Cardiac septum (tissue), 1 donor: ENCODE results near the gene POU2F3. TPM values are rescaled to one million over a fixed set of nuclear protein-coding genes. Genes with fewer than 3 reads are reported as not detected.
A peak's percentile ranks its signal among the peaks of the same experiment; 100 is the strongest.

Source experiments
- DNase-seq: peaks from one replicate; pipeline ENCODE4 v3.0.0-alpha.2; 2020; ENCODE audit warnings: low spot score
- intact Hi-C: fragments of 100-400 bp; cut with DNase I; formaldehyde crosslinking; loops from one replicate; pipeline ENCODE4 v1.14.0; 2022
- total RNA-seq: library from RNA; stranded (reverse); fragmentation: NEBNext Ultra II Directional; extraction: Animal tissue kit (Norgen Biotek cat#: 25700); gene quantifications from one replicate; pipeline ENCODE4 v1.2.1, GENCODE V29; 2021
- donor health status: DM: no; HTN: no; CAD: no.

POU2F3 gene
- total RNA-seq, 1 donor from 2014 or later, result not detected

DNA sequence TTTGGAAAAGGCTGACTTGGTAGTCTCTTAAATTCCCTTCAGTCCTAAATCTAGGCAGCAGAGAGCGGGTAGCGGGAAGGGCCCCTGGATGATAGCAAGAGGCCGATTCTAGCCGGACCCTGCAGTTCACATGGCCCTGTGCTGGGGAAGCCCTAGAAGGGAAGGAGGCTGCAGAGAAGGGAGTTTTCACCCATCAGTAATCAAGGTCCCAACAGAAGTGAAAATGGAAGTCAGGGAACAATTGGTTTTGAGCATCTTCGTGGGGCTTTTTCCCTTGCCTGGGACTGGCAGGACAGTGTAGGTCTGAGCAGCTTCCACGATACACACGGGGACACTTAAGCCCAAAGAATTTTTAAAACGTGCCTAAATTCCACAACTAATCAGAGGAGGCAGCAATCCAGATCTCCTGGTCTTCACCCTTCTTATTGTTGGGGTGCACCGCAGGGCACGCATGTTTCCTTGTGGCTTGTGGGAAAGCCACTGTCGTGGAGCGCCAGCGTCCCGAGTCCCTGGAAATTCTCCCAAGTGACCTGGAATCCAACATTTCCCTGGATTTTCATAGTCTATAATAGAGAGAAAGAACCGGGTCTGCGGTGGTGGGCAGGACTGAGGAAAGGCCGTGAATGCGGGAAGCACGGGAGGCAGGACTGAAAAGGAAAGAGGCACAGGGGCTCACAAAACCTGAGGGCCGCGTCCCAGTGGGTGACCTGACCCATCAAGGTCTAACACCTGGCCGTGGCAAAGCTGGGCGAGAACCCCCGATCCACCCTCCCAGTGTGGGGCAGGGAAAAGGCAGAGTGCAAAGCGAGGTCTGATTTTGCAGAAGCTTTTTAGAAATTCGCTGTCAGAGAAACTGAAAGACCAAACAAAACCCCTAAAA lies 30.0 kb upstream of the POU2F3 start:
- intact Hi-C loops, result no loop called here
- no peak for DNase-seq

DNA sequence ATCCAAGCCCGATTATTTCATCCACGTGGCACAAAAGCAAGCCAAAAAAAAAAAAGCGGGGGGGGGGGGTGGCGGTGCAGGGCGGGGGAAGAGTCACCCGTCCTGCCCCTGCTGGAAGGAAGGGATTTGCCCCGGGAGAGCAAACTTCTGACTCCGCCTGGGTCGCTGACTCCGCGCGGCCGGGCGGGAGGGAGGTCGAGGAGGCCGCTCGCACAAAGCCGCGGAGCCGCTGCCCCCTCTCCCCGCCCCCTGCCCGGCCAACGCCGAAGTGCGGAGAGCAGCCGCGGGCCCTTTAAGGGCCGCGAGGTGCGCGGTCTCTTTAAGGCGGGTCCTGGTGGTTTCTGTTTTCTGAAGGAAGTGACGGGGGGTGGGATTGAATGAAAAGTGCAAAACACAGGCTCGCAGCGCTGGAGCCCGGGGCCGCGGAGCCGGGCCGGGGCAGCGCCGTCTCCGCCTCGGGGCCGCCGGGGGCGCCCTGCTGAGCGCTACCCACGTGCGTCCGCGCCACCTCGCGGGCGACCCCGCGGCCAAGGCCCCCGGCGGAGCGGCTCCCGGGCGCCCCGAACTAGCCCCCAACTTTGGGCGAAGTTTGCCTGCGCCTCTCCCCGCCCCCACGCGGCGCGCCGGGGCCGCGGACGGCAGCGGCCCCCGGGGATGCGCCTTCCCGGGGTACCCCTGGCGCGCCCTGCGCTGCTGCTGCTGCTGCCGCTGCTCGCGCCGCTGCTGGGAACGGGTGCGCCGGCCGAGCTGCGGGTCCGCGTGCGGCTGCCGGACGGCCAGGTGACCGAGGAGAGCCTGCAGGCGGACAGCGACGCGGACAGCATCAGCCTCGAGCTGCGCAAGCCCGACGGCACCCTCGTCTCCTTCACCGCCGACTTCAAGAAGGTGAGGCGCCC lies 29.1 kb upstream of the POU2F3 start, which contains the start of gene OAF:
TSS of gene OAF (plus strand) at position 407 of the 896 bp plus-strand sequence. CDS start at position 655, 248 bp downstream.
- intact Hi-C loops, result no loop called here
- DNase-seq, result peak; percentile 83

DNA sequence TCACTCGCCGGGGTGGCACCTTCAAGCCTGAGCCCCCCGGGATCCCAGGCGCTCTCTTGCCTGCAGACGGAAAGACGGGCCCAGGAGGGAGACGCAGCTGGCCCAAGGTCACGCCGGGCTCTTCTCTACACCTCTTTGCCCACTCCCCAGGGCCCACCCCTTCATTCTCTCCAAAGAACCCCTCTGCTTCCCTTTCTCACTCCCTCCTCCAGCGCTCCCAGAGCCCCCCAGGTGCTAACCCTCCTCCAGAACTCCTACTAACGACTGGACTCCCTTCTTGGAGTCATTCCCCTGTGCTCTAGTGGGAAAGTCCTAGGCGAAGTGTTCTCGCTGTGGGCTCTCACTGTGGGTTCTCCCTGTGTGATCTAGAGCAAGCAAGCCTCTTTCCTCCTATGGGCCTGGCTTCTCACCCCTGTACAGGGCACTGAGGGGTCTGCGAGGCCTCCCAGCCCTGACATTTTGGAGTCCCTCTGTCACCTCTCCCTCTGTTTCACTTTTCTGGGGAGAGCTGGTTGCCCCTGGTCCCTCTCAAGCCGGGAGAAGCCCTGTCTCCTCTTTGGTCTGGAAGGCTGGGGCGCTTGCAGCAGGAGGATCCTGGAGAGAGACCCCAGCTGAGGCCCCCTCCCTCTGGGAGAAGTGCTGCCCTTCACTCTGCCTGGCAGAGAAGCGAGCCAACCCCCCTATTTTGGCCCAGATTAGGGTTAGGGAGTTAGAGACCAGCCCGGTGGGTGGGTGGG lies 28.2 kb upstream of the POU2F3 start:
- intact Hi-C loops, result no loop called here
- no peak for DNase-seq

DNA sequence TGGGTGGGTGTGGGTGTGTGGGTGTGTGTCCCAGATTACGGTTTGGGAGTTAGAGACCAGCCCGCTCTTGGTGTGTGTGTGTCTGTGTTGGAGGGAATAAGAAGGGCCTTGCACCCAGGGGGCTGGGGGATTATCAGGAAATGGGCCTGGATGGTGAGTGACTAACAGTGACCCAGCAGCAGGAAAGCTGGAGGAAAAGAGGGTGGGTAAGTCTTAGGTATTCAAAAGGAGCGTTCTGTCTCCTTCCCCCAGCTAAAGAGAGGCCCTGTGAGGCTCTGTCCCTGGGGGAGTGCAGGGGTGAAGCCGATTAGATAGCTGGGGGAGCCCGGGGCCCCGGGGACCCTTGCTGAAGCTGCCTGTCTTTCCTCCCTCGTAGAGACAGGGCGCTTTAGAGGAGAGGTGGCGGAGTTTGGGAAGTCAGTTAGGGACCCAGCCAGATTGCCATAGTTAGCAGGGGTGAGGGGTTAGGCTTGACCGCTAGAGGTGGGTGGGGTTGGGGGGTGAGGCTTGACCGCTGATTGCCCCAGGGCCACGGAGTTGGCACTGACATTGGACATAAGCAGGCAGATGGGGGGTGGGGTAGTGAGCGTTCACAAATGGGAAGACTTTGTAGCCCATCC lies 27.6 kb upstream of the POU2F3 start:
- intact Hi-C loops, result no loop called here
- DNase-seq, result no peak

DNA sequence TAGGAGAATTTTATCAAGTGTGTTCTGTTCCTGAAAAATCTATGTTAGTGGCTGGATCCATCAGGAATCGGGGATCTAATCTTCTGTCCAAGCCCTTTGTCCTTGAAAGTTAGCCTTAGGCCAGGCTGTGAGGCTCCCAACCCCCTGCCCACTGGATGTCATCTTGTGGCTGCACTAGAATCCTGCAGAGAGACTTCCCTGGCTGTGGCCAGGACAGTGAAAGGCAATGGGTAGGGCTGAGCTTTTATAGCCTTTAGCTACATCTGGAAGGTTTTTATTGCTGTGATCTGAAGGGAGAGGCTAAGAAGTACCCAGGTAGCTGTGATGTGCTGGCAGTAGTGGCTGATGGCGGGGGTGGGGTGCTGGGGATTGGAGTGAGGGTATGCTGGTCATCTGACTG lies 27.0 kb upstream of the POU2F3 start:
- DNase-seq, result no peak
- intact Hi-C loops, result no loop called here

DNA sequence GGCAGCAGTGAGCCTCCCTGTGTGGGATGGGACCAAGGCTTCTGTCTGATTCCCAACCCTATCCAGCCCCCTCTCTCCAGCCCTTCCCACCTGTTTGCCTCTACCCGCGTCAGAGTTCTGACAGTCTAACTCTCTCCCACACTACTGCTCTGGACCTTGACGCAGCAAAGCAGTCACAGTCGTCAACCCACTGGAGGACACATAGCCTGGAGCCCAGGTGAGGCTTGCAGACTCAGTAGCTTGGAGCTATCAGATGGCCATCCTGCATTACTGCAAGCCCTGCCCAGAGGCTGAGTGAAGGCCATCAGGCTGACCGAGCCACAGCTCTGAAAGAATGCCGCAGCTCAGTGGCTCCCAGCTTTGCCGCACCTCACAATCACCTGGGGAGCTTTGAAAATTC lies 25.4 kb upstream of the POU2F3 start:
- intact Hi-C loops, result no loop called here
- DNase-seq, result no peak

DNA sequence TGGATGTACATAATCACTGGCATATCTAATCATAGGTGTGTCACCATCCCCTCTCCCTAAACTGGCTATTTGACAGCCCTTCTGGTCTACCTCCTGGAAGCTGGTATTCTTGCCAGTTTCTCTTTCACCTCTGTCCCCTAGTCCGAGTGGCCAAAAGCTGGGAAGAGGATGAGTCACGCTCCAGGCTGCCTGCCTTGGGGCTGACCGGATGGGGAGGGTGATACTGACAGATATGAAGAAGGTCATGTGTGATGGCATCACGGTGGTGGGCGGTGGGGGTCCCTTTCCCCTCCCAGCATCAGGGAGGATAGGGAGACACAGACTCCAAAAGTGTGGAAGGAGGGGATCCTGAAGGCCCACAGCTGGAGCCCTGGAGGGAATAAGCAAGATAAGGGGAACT lies 24.3 kb upstream of the POU2F3 start:
- intact Hi-C loops, result no loop called here
- no peak for DNase-seq

DNA sequence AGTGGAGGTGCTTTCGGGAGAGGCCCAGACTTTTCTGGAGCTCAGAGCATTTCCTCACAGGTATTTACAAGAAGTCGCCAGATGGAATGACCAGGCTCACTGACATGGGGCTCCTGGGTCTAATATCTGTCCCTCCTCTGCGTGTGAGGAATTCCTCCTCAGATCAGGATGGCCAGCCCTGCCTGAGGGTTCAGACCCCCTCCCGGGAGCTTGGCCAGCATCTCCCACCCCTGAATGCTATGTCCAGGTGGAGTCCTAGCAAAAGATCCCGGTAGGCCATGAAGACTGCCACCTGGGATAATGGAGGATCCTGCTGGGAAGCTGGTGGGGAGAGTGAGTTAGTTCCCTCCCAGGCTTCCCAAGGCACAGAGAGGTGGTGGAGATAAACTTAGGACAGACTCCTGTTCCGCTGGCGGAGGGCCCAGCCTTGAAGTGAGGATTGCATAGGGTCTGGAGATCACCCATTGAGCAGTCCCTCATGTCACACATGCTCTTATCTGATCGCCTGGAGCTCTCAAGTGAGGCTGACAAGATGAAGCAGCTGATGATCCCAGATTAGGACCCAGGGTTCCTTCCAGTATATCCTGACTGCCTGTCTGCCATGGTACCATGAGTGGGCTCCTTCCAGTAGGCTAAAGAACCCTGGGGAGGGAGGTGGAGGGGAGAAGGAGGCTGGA lies 23.4 kb upstream of the POU2F3 start:
- intact Hi-C loops, result no loop called here

DNA sequence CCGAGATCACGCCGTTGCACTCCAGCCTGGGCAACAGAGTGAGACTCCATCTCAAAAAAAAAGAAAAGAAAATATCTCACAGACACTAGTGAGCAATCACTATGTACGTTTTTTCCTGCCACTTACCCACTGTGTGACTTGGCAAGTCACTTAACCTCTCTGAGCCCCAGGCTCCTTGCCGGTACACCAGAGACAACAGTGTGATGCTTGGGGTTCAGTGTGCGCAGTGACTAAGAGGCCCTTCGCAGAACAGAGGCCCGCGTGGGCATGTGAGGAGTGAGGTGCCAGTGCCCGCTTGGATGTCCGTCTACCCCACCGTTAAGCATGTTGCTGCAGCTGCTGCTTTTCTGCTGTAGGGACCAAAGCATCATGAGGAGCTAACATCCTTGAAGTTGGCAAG lies 22.4 kb upstream of the POU2F3 start:
- intact Hi-C loops, result no loop called here

More for the DNA sequence above, 23.4 kb upstream of the POU2F3 start:
- no peak for DNase-seq

DNA sequence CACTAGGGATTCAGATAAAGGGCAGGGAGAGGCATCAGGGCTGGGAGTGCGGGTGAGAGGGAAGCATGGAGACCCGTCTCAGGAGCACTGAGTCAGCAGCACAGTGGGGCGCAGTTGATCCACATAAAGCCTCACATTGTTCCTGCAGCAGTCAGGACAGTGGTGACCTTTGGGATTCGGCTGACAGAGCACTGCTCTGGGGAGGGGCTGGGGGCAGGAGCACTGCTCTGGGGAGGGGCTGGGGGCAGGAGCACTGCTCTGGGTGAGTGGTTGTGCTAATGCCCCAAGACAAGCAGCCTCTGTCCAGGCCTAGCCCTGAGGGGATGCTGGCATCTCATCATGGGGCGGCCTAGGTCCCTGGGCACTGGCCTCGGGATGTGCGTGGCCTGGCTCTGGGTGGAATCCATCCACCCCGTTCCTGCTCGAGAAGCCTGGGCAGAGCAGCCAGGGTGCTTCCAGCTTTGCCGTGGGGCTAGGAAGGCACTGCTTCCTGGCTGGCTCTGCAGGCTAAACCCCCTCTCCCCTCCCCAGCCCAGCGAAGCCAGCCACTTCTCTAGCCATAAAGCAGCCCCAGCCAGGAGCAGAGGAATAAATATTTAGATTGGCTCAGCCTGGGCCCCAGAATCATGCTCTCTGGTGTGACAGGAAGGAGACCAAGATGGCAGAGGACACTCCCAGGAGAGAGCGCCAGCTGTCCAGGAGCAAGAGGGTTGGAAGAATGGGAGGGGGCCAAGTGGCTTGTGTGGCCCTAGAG lies 21.8 kb upstream of the POU2F3 start:
- intact Hi-C loops, result no loop called here
- no peak for DNase-seq

More for the DNA sequence above, 22.4 kb upstream of the POU2F3 start:
- no peak for DNase-seq

DNA sequence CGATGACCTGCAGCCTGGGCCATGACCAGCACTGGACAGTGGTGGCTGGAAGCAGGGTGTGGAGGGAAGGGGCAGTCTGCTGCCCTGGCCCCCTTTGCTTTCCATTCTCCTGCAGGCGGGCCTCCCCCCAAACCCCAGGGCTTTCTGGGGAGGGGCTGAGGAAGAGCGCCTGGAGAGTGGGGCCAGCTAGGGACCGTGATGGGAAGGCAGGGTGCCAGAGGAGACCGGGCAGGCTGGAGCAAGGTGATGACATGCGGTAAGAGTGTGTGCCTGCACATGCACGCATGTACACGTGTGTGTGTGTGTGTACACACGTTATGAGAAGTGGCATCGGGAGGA lies 21.3 kb upstream of the POU2F3 start:
- intact Hi-C loops, result no loop called here
- DNase-seq, result no peak

DNA sequence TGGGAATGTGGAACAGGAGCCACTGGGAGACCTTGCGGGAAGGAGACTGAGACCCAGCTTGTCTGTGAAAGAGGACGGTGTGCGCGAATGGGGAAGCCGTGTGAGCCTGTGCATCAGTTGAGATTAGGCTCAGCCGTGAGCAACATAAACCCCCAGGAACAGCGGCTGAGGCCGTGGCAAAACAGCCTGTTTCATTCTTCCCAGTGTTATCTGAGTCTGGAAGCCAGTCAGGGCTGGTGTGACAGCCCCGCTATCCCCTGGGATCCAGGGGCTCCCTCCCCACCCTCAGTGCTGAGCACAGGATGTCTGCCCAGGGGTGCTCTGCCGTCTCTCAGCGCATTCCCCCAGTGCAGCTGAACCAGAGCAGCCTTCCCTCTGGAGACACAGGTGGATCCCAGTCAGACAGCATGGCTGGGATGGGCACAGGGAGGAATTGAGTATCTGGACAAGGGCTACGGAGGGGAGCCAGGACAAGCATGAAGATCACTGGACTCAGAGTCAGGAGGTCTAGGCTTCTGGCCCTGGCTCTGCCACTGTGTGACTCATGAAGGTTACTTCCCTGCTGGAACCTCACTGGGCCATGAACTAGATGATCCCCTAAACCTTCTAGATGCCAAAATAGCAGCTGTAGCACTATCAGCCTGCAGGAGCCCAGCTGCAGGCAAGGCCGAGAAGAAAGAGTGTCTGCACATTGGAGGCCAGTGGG lies 20.6 kb upstream of the POU2F3 start:
- intact Hi-C loops, result no loop called here
- DNase-seq, result no peak

DNA sequence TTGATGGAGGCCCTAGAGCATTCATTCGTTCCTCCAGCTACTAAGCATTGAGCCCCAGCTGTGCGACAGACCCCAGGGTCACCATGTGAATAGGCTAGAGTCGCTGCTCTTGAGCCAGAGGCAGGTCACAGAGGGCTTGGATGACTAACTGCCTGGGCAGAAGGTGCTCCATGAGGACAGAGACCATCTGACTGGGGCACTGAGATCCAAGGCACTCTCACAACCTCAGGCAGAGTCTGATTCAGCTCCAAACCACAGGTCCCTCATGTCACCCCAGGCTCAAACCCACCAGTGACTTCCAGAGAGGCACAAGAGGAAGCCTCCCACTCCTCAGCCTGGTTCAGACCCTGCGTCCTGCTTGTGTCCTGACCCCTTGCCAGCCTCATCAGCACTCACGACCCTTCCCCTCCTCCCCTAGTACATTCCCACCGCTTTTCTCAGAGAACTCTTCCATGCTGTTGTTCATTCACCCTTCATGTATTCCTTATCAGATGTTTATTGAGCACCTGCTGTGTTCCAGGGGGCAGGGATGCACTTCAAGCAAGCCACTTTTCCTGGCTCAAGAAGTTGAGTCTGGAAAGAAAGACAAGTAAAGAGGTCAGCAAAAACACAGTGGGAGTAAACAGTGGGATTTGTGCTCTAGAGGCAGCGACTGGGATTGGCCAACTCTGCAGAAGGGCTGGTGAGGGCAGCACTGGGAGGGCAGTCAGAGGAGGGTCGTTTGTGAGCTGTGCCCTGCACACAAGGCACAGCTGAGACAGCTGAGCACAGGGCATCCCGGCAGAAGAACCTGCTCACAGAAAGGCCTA lies 19.8 kb upstream of the POU2F3 start:
- intact Hi-C loops, result no loop called here
- DNase-seq, result no peak

DNA sequence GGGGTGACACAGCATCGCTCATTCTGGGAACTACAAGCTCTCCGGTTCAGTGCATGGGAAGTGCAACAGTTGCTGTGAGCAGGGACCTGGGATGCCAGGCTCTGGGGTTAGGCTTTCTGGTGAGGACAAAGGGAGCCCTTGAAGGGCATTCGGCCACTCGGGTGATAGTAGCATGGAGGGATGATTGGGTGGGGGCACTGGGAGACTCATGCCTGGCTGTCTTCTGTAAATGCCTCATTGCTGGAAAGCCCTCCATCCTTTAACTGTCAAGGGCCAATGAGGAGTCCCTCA lies 19.2 kb upstream of the POU2F3 start:
- intact Hi-C loops, result no loop called here
- DNase-seq, result no peak

DNA sequence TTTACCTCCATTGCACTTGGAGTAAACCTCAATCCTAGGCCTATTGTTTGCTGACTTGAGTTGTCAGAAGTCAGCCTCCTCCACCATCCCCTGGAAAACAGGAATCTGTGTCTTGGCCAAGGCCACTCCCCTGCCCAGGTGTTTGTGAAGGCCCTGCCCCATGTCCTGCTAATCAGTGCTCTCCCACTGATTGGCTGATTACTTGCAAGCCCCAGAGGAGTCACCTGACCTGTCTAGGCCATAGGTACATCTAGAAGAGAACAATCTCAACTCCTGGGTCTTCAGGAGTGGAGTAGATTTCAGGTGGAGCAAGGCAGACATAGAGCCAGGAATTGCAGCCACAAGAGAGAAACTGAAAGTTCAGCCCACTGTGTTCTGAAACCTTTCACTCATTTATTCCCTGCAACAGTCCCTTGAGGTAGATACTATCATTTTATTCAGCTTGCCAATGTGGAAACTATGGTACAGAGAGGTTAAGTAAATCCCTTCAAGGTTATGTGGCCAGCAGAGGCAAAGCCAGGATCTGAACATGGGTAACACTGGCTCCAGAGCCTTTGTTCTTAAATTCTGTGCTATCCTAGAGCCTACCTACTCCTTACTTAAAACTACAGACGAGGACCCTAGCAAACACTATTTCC lies 18.7 kb upstream of the POU2F3 start:
- intact Hi-C loops, result no loop called here
- DNase-seq, result no peak

DNA sequence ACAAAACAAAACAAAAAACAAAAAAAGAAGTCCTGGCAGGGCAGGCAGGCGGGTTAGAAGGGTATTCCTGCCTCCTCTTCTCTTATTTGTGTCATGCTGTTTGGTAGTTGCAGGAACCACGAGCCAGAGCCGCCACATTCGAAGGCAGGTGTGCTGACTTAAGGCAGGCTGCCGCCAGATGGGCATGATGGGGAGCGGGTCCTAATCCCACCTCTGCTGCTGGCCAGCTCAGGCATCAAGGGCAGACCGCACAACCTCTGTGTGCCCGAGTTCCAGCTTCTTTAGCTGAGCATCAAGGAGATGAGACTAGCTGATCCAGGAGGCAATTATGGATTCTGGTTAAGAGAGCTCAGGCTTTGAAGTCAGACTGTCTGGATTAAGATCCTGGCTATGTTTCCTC lies 17.0 kb upstream of the POU2F3 start:
- intact Hi-C loops, result no loop called here
- no peak for DNase-seq

DNA sequence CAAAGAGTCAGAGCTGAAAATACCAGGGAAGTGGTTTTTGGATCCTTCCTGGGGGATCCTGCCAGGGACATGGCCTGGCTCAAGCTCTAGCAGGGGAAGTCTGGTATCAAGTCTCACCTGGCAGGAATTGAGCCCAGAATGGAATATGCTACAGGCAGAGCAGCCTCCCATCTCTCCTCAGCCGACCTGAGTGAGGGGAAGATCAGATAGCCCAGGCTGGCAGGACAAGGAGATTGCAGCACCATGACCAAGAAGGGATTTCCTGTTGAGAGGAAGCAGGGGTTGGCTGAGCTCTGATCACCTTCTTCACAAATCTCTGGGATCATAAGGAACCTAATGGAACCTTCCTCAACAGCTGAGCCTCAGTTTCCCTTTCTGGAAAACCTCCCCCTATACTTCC lies 16.1 kb upstream of the POU2F3 start:
- intact Hi-C loops, result no loop called here
- DNase-seq, result no peak
